ENCODE data around the gene EXOC2.

EXOC2 gene

DNA sequence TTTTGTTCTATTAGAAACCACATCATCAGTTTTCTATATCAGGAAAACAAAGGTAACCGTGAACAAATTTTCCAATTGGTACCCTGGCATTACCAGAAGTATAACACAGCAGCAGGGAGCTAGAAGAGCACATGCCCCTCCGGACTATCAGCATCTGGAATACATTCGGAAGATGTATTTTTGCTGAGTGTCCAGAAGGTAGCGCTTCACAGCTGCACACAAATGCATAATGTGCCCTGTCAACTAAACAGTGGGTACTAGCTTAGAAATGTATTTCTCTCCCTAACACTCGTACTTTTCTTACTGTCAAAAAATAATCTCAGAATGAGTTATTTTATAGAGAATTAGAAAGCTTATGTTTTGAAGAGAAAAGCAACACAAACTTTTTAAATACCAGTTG is 113.6 kb downstream of the EXOC2 start:
- Histone ChIP-seq H3K9ac (ENCODE audit: low read depth, low read length) (no peak overlapping the region), H4K20me1 (ENCODE audit: insufficient read depth, low read length) (no peaks in the 10 kb centered on the region), H2AFZ (ENCODE audit: low read depth, low read length) (no peak overlapping the region), H3K27me3 (ENCODE audit: insufficient read depth, low read length, poor library complexity) (no peaks in the 10 kb centered on the region), H3K4me2 (ENCODE audit: insufficient read depth, low read length) (no peak overlapping the region), H3K4me3 (ENCODE audit: low read depth in 1 of 2, low read length in 2 of 2) (no peak overlapping the region), H3K9me3 (ENCODE audit: insufficient read depth, low read length, severe bottlenecking) (peaks cover 3% of the 10 kb centered on the region), H3K79me2 (ENCODE audit: insufficient read depth, low read length) (no peaks in the 10 kb centered on the region), H3K4me1 (ENCODE audit: insufficient read depth, low read length) (peaks cover 12% of the 10 kb centered on the region), H3K27ac (ENCODE audit: low read length) (no peak overlapping the region), H3K36me3 (ENCODE audit: insufficient read depth, low read length) (peaks cover 13% of the 10 kb centered on the region; the same call in 1 of the 2 replicates)
- no peak for DNase-seq
- ATAC-seq (ENCODE audit: insufficient read depth, low read depth), result no peak
- TF ChIP-seq, protein P1, sequence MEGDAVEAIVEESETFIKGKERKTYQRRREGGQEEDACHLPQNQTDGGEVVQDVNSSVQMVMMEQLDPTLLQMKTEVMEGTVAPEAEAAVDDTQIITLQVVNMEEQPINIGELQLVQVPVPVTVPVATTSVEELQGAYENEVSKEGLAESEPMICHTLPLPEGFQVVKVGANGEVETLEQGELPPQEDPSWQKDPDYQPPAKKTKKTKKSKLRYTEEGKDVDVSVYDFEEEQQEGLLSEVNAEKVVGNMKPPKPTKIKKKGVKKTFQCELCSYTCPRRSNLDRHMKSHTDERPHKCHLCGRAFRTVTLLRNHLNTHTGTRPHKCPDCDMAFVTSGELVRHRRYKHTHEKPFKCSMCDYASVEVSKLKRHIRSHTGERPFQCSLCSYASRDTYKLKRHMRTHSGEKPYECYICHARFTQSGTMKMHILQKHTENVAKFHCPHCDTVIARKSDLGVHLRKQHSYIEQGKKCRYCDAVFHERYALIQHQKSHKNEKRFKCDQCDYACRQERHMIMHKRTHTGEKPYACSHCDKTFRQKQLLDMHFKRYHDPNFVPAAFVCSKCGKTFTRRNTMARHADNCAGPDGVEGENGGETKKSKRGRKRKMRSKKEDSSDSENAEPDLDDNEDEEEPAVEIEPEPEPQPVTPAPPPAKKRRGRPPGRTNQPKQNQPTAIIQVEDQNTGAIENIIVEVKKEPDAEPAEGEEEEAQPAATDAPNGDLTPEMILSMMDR (IDR thresholded peaks at IDR 0.05; ENCODE audit: borderline replicate concordance, extremely low read depth, low read length, poor library complexity, severe bottlenecking), result peak; percentile 26
- no peak for TF ChIP-seq EZH2 (IDR thresholded peaks at IDR 0.05; ENCODE audit: borderline replicate concordance, low read depth, low read length, severe bottlenecking)

DNA sequence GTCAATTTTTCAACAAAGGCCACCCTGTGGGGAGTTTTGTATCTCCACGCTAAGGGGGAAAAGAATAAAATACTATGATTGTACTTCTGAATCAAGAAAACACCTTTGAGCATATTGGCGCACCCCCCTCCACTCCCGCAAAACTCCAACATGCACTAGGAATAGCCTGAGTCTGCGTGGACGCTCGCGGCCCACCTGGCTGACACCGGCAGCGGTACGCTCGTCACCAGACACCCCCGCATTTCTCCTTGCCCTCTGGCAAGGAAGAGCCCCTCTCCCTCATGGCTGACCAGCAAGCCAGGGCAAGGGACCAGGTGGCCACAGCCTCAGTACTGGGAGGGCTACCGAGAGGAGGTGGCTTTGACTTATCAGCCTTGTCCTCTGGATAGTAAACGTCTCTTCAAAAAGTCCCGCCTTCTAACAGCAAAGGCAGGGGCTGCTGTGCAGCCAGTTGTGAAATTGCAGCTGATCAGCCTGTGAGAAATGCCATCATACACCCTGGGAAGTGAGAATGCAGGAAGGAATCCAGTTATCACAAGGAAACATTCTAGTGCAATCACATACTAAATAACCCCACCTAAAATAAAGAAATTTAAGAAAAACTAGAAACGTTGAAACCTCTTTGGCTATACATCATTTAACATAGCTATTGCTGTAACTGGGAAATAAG is 120.2 kb downstream of the EXOC2 start:
- no peaks in the 10 kb centered on the region for H3K79me2 ChIP-seq (ENCODE audit: insufficient read depth, low read length)
- ATAC-seq (ENCODE audit: insufficient read depth, low read depth), result no peak
- H2AFZ ChIP-seq (ENCODE audit: low read depth, low read length), result no peak overlapping the region
- no peak overlapping the region for H3K27ac ChIP-seq (ENCODE audit: low read length)
- H3K27me3 ChIP-seq (ENCODE audit: insufficient read depth, low read length, poor library complexity), result no peaks in the 10 kb centered on the region
- peaks cover 3% of the 10 kb centered on the region for H3K9me3 ChIP-seq (ENCODE audit: insufficient read depth, low read length, severe bottlenecking)
- TF ChIP-seq, protein P1 (IDR thresholded peaks at IDR 0.05; ENCODE audit: borderline replicate concordance, extremely low read depth, low read length, poor library complexity, severe bottlenecking), result no peak
- no peak for TF ChIP-seq EZH2 (IDR thresholded peaks at IDR 0.05; ENCODE audit: borderline replicate concordance, low read depth, low read length, severe bottlenecking)
- no peak overlapping the region for H3K4me3 ChIP-seq (ENCODE audit: low read depth in 1 of 2, low read length in 2 of 2)
- H3K4me2 ChIP-seq (ENCODE audit: insufficient read depth, low read length), result no peak overlapping the region
- no peak overlapping the region for H3K9ac ChIP-seq (ENCODE audit: low read depth, low read length)
- H4K20me1 ChIP-seq (ENCODE audit: insufficient read depth, low read length), result no peaks in the 10 kb centered on the region
- no peaks in the 10 kb centered on the region for H3K4me1 ChIP-seq (ENCODE audit: insufficient read depth, low read length)
- peaks cover 42% of the 10 kb centered on the region for H3K36me3 ChIP-seq (ENCODE audit: insufficient read depth, low read length)
- DNase-seq, result no peak

DNA sequence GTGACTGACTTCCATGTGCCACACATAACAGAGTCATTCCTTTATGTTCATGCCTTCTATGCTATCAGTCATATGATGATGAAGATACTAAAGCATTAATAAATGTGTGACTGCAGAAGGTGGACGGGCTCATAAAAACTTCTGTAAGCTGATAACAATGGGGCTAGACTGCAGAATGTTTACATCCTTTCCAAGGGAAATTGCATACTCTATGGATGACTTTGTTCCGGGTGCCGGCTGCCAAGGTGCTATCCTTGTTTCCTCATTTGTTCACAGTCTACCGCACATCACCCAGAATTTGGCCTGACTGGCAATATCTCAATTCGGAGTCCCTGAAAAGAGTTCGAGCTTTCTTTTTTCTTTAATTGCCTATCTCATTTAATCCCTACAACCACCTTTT is 121.0 kb downstream of the EXOC2 start:
- Histone ChIP-seq H3K27me3 (ENCODE audit: insufficient read depth, low read length, poor library complexity) (no peaks in the 10 kb centered on the region), H3K79me2 (ENCODE audit: insufficient read depth, low read length) (no peaks in the 10 kb centered on the region), H3K9ac (ENCODE audit: low read depth, low read length) (no peak overlapping the region), H2AFZ (ENCODE audit: low read depth, low read length) (no peak overlapping the region), H3K9me3 (ENCODE audit: insufficient read depth, low read length, severe bottlenecking) (peaks cover 3% of the 10 kb centered on the region), H3K4me3 (ENCODE audit: low read depth in 1 of 2, low read length in 2 of 2) (no peak overlapping the region), H3K4me2 (ENCODE audit: insufficient read depth, low read length) (no peak overlapping the region), H3K27ac (ENCODE audit: low read length) (no peak overlapping the region), H3K36me3 (ENCODE audit: insufficient read depth, low read length) (peaks cover 42% of the 10 kb centered on the region), H3K4me1 (ENCODE audit: insufficient read depth, low read length) (no peaks in the 10 kb centered on the region), H4K20me1 (ENCODE audit: insufficient read depth, low read length) (no peaks in the 10 kb centered on the region)
- no peak for DNase-seq
- no peak for TF ChIP-seq EZH2 (IDR thresholded peaks at IDR 0.05; ENCODE audit: borderline replicate concordance, low read depth, low read length, severe bottlenecking)
- TF ChIP-seq, protein P1 (IDR thresholded peaks at IDR 0.05; ENCODE audit: borderline replicate concordance, extremely low read depth, low read length, poor library complexity, severe bottlenecking), result no peak
- no peak for ATAC-seq (ENCODE audit: insufficient read depth, low read depth)
